Peyer's patch (tissue), 4 donors: Measurements from ENCODE around the gene SF3B5.

ENCODE experiments used
- CTCF ChIP-seq, 6 experiments: fragments of 450-650 bp in 4 of 6; fragments of 200-600 bp in 2 of 6; sonication (generic) in 1 of 6; IDR thresholded peaks; one replicate each; pipeline ENCODE4 v1.5.1; 2017 to 2019; ENCODE audit warnings: antibody characterized with exemption in 6 of 6, mild to moderate bottlenecking in 3 of 6, moderate library complexity in 1 of 6
- POLR2A ChIP-seq, 2 donors: fragments of 450-650 bp; IDR thresholded peaks; one replicate each; pipeline ENCODE4 v1.5.1; 2017; ENCODE audit warnings: antibody characterized with exemption in 2 of 2, mild to moderate bottlenecking in 2 of 2, moderate library complexity in 2 of 2

GRCh38 chr6:144139817-144140216 is 44.4 kb upstream of the SF3B5 start:
- TF ChIP-seq CTCF (IDR thresholded peaks at IDR 0.05) = no peak
- no peak for TF ChIP-seq POLR2A (IDR thresholded peaks at IDR 0.05)
